Panc1 (cell line): Measurements from ENCODE around the gene NOTCH4.

Experiments used
- CTCF ChIP-seq: fragments of 450-650 bp; IDR thresholded peaks from 2 replicates; pipeline ENCODE4 v1.5.1; 2017; ENCODE audit warnings: mild to moderate bottlenecking
- POLR2AphosphoS5 ChIP-seq: IDR thresholded peaks from 2 replicates; pipeline ENCODE4 v1.6.1; 2012; ENCODE audit warnings: mild to moderate bottlenecking, low read depth, low read length, moderate library complexity
- SIN3A ChIP-seq: IDR thresholded peaks from 2 replicates; pipeline ENCODE4 v1.6.1; 2012; ENCODE audit warnings: low read depth, mild to moderate bottlenecking, low read length, moderate library complexity, borderline replicate concordance; ENCODE audit not compliant: insufficient read depth

GRCh38 chr6:32267035-32267434 lies 43.2 kb upstream of the NOTCH4 start:
- no peak for TF ChIP-seq SIN3A
- no peak for TF ChIP-seq CTCF
- TF ChIP-seq POLR2AphosphoS5 = no peak
